ENCODE results near the gene TRAPPC2. TPM values are rescaled to one million over a fixed set of nuclear protein-coding genes. Genes with fewer than 3 reads are reported as not detected.

Gene TRAPPC2
- total RNA-seq, 1 donor from 2014 or later, result 17.9 TPM

DNA sequence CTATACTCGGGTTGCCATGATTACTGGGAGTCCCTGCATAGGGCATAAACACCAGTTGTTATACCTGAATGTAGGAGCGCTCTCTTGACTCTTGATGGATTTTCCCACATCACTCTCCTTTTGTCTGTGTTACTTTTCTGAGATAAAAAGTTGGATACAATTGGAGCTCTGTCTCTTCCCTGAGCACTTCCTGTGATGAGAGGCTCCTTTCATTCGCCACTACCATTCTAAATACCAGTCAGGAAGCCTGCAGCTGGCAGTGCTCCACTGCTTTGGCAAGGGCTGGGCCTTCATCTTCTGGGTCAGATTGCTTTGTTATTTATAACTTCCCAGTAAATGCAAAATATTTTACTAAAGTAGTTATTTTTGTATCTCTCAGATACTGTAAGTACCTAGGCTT is 67.6 kb downstream of the TRAPPC2 start:
- no peak for DNase-seq

DNA sequence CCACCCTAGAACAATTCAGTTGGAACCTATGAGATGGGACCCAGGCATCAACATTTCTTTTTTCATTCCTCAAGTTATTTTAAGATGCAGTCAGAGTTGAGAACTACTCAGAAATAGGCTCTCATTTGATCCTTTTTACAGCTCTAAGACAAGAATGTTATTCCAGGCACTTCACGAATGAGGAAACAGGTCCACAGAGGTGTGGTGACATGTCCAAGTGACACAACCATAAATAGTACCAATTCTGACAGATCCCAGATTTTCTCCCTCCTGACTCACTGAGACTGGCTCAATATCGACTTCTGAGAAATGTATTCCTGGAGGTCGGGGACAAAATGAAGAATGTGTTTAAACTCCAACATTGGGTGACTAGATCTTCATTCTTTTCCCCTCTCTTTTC is 70.4 kb downstream of the TRAPPC2 start:
- DNase-seq, result no peak

DNA sequence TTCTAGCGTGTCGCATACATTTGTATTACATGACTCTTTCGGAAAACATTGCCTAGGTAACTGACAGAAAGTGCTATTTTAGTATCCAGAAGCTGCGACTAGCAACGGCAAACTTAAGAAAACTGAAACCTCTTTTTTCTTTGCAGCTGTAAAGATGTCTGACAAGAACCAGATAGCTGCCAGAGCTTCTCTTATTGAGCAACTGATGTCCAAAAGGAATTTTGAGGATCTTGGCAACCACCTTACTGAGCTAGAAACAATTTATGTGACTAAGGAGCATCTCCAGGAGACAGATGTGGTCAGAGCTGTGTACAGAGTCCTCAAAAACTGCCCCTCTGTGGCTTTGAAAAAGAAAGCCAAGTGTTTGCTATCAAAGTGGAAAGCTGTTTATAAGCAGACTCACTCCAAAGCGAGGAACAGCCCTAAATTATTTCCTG is 72.0 kb downstream of the TRAPPC2 start:
- no peak for DNase-seq

Other genes with a start within 250 kb of the TRAPPC2 start
- gene EGFL6, start 165.0 kb downstream of the TRAPPC2 start, total RNA-seq, result not detected in 2 replicates
- gene TCEANC, start 81.5 kb downstream of the TRAPPC2 start, total RNA-seq, result 1.7 and 3.1 TPM in 2 replicates
- gene RAB9A, start 45.5 kb downstream of the TRAPPC2 start, total RNA-seq, result 24.2 and 30.8 TPM in 2 replicates
- gene OFD1, start 128 bp upstream of the TRAPPC2 start, total RNA-seq, result 9.4 and 10.2 TPM in 2 replicates
- 0.14 and 0.17 TPM in 2 replicates for gene GPM6B, start 82.5 kb upstream of the TRAPPC2 start, total RNA-seq

All from dermis blood vessel endothelial cell (primary cell).